Measurements from ENCODE around the gene OAT. TPM values are rescaled to one million over a fixed set of nuclear protein-coding genes. Genes with fewer than 3 reads are reported as not detected.

The OAT gene
- total RNA-seq, 4 donors from 2014 or later: 155 to 1,170 (median 625) TPM

GRCh38 chr10:124464028-124464965, 45.6 kb upstream of the OAT start:
- H3K4me3 ChIP-seq: no peak overlapping the region
- H3K4me1 ChIP-seq: peaks cover 0 to 8% (median 0%) of the 10 kb centered on the region in 4 donors
- DNase-seq: no peak
- no peaks in the 10 kb centered on the region for H3K9me3 ChIP-seq
- H3K36me3 ChIP-seq: no peaks in the 10 kb centered on the region
- H3K27ac ChIP-seq: peak overlapping the region in 1 of 4 donors; percentile 57
- H3K27me3 ChIP-seq: no peaks in the 10 kb centered on the region
- TF ChIP-seq POLR2A (IDR thresholded peaks at IDR 0.05): no peak
- TF ChIP-seq, protein P1, sequence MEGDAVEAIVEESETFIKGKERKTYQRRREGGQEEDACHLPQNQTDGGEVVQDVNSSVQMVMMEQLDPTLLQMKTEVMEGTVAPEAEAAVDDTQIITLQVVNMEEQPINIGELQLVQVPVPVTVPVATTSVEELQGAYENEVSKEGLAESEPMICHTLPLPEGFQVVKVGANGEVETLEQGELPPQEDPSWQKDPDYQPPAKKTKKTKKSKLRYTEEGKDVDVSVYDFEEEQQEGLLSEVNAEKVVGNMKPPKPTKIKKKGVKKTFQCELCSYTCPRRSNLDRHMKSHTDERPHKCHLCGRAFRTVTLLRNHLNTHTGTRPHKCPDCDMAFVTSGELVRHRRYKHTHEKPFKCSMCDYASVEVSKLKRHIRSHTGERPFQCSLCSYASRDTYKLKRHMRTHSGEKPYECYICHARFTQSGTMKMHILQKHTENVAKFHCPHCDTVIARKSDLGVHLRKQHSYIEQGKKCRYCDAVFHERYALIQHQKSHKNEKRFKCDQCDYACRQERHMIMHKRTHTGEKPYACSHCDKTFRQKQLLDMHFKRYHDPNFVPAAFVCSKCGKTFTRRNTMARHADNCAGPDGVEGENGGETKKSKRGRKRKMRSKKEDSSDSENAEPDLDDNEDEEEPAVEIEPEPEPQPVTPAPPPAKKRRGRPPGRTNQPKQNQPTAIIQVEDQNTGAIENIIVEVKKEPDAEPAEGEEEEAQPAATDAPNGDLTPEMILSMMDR (IDR thresholded peaks at IDR 0.05): no peak

DNA sequence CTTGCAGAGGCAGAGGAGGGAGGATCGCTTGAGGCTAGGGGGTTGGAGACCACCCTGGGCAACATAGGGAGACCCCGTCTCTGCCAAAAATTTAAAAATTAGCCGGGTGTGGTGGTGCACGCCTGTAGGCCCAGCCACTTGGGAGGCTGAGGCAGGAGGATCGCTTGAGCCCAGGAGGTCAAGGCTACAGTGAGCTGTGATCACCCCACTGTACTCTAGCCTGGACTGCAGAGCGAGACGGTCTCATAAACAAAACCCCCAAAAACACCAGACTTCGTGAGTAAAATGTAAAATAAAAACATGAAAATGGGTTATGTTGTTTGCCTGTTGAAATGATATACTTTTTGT, 43.6 kb upstream of the OAT start:
- no peak for DNase-seq
- no peak for TF ChIP-seq POLR2A (IDR thresholded peaks at IDR 0.05)
- TF ChIP-seq, protein P1 (IDR thresholded peaks at IDR 0.05): no peak
- Histone ChIP-seq H3K27ac (peak overlapping the region; percentile 80 to 98 (median 86)), H3K9me3 (no peaks in the 10 kb centered on the region), H3K27me3 (no peaks in the 10 kb centered on the region), H3K4me3 (peak overlapping the region; percentile 75 to 90 (median 80)), H3K36me3 (no peaks in the 10 kb centered on the region), H3K4me1 (peaks cover 0 to 8% (median 0%) of the 10 kb centered on the region in 4 donors)

DNA sequence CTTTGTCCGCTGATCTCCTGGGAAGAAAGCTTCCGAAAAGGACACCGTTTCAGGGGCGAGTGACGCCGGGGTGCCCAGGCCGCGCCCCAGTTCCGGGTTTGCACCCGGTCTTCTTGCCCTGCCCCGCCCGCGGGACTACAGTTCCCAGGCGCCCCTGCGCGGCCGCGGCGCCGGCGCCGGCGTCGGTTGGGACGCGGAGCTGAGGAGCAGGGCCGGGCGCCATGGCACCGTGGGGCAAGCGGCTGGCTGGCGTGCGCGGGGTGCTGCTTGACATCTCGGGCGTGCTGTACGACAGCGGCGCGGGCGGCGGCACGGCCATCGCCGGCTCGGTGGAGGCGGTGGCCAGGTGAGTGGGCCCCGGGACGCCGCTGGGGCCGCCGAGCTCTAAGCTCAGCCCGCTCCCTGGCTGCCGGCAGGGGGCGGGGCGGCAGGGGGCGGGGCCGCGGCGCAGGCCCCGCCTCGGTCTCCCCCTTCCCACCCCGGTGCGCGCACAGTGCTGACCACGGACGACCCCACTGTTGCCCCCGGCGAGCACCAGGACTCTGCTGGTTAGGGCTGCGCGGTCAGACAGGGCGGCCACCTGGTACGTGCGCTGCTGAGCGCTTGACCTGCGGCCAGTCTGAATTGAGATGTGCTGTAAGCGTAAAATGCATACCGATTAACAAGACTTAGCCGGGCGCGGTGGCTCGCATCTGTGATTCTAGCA, 43.1 kb upstream of the OAT start, which contains the start of gene LHPP:
TSS of gene LHPP (plus strand) at position 182 of the 706 bp plus-strand sequence. CDS start at position 222, 40 bp downstream.
- Histone ChIP-seq H3K4me1 (peaks cover 0 to 8% (median 0%) of the 10 kb centered on the region in 4 donors), H3K4me3 (peak within 1 kb of the TSS; percentile 75 to 90 (median 80)), H3K27ac (peak within 1 kb of the TSS; percentile 80 to 98 (median 86)), H3K9me3 (no peaks in the 10 kb centered on the region), H3K36me3 (no peaks in the 10 kb centered on the region), H3K27me3 (no peaks in the 10 kb centered on the region)
- peak; percentile 83 to 96 (median 95) for DNase-seq
- TF ChIP-seq POLR2A (IDR thresholded peaks at IDR 0.05): peak; percentile 47 to 55
- TF ChIP-seq, protein P1 (IDR thresholded peaks at IDR 0.05): peak in 5 of 6 experiments; percentile 50 to 76 (median 68)

- Histone ChIP-seq H3K36me3 (no peaks in the 10 kb centered on the region), H3K9me3 (no peaks in the 10 kb centered on the region), H3K4me3 (no peak overlapping the region), H3K27me3 (no peaks in the 10 kb centered on the region), H3K4me1 (peaks cover 0 to 6% (median 0%) of the 10 kb centered on the region in 4 donors), H3K27ac (no peak overlapping the region)
- TF ChIP-seq, protein P1 (IDR thresholded peaks at IDR 0.05): no peak
- TF ChIP-seq POLR2A (IDR thresholded peaks at IDR 0.05): no peak
- DNase-seq: no peak
Measured at GRCh38 chr10:124460144-124460543, 41.4 kb upstream of the OAT start.

DNA sequence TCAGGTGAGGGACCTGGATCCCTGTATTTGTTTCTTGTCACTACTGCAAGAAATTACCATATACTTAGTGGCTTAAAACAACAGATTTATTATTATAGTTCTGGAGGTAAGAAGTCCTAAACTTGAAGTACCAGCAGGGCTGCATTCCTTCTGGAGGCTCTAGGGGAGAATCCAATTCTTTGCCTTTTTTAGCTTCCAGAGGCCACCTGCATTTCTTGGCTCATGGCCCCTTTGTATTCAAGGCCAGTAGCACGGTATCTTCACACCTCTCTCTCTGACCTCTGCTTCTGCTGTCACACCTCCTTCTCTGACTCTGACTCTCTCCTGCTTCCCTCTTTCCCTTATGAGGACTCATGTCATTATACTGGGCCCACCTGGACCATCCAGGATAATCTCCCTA, 40.7 kb upstream of the OAT start:
- H3K27me3 ChIP-seq: no peaks in the 10 kb centered on the region
- no peak overlapping the region for H3K27ac ChIP-seq
- H3K36me3 ChIP-seq: no peaks in the 10 kb centered on the region
- TF ChIP-seq, protein P1 (IDR thresholded peaks at IDR 0.05): no peak
- no peak for TF ChIP-seq POLR2A (IDR thresholded peaks at IDR 0.05)
- no peaks in the 10 kb centered on the region for H3K9me3 ChIP-seq
- no peaks in the 10 kb centered on the region for H3K4me1 ChIP-seq
- no peak for DNase-seq
- H3K4me3 ChIP-seq: no peak overlapping the region

Data from Peyer's patch (tissue), 4 donors.